Pericardium fibroblast (primary cell): ENCODE measurements around the gene FOXE3. TPM values are rescaled to one million over a fixed set of nuclear protein-coding genes. Genes with fewer than 3 reads are reported as not detected.

Source experiments
- total RNA-seq: library from RNA; depleted of rRNA; stranded (reverse); fragments of >200 nt; gene quantifications from 2 replicates; pipeline ENCODE4 v1.2.3, GENCODE V29; 2015

FOXE3 gene
- 0.12 TPM in 1 of 2 replicates, not detected in the other for total RNA-seq

DNA sequence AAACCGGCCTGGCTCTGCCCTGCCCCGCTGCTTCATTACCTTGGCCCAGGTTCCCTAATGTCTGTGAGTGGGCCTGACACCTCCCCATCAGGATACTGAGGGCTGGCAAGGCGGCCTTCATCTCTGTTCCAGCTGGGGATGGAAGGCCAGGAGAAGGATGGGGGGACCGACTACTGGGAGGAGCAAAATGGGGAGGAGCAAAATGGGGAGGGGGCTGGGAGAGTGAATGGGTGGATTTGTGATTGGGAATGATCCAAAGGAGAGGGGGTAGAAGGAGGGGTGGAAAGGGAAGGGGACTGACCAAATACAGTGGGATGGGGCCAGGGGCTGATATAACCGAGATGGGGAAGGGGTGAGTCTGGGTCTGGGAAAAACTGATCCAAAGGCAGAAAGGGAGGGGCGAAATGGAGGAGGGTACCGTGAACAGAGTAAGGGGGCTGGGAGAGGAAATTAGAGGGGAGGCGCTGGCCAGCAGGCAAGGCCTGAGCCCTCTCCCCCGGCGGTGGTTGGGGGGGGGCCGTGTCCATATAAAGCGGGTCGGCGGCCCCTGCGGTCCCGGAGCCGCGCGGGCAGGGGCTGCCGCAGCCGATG, at the start of gene FOXE3:
TSS of gene FOXE3 (plus strand) at position 558 of the 591 bp plus-strand sequence. CDS start at position 589, 31 bp downstream.

DNA sequence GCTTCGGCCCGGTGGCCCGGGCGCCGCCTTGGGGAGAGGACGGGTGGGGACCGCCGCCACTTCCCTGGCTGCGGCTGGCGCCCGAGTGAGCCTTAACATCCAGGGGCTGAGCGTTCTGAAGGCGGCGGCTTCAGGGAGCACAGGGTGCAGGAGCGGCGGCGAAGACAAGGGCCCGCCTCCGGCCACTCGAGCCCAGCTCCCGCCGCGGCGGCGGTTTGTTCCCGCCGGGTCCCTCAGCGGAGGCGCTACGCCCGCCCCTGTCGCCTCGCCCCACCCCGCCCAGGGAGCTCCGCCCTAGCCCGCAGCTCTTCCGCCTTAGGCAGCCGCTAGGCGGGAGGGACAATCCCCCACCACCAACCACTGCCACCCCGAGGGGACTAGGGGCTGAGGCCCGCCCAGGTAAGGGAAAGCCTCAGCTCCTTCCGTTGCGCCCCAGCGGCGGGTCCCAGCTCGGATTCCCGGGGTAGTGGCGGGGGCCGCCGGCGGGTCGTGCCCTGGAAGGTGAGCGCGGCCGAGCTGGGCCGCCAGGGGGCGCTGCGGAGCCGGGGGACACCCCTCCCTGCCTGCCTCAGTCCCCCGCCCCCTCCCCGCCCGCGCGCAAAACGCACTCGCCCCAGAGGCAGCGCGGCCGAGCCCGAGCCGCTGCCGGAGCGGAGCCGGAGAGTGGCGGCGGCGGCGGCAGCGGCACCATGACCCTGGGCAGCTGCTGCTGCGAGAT, 21.5 kb downstream of the FOXE3 start, which contains the start of gene FOXD2:
TSS of gene FOXD2 (plus strand) at position 598 of the 718 bp plus-strand sequence. CDS start at position 690, 92 bp downstream.

Other genes with a start within 250 kb of the FOXE3 start
- gene PDZK1IP1, start 226.2 kb upstream of the FOXE3 start, total RNA-seq: 1.1 TPM in 1 of 2 replicates, not detected in the other
- gene TAL1, start 184.1 kb upstream of the FOXE3 start, total RNA-seq: not detected in 2 replicates
- 1.6 TPM in 2 replicates for gene STIL, start 102.1 kb upstream of the FOXE3 start, total RNA-seq
- gene CMPK1, start 82.5 kb upstream of the FOXE3 start, total RNA-seq: 48.2 and 66.6 TPM in 2 replicates
- 0.23 and 2.2 TPM in 2 replicates for gene FOXD2, start 21.8 kb downstream of the FOXE3 start, total RNA-seq